ENCODE measurements around the gene AAMDC.
"Not testable (repeated sequence)": the region's sequence is repeated elsewhere in the genome, so short reads cannot be mapped to it uniquely, and the experiment has no call there.

AAMDC gene

DNA sequence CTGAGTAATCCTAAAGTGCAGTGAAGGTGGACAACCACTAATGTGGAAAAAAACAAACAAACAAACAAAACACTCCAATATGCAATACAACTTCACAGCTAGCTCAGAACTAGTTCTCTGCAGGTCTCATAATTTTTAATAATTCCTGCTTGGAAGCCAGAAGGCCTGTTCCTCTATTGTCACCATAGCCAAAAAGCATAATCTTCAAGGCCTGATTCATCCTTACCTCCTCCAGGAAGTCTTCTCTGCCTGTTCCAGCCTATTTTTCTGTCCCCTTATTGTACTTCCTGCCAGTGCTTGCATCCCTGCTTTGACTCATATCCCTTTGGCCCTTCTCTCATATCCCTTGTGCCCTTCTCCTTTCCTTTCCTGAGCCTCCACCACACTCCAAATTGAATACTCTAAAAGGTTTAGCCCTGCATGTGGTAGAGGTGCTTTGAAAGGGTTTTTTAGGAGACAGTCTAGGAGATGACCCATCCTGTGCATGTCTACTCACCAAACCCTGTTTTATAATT lies 69.2 kb downstream of the AAMDC start:
- not testable (repeated sequence) for DNase-seq

GRCh38 chr11:77890619-77891056 lies 69.7 kb downstream of the AAMDC start:
- peak; percentile 4 to 29 for DNase-seq

DNA sequence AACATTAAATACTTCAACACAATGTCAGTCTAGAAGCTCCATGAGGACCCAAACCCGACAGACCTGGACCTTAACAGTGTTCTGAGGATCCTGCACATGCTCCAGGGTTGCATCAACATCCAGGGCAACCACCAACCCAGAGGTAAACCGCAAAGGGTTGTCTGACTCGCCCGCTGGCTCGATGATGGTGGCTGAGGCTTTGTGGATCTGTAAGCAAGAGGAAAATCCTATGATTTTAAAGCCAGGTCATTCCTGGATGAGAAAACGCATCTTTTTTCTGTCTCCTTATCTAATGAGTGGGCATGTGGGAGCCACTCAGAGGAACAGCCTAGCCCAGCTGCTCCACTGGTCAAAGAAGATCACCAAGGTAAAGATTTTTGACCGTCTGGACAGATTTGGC lies 70.3 kb downstream of the AAMDC start:
- DNase-seq = not testable (repeated sequence)

GRCh38 chr11:77891703-77892102 lies 70.8 kb downstream of the AAMDC start:
- DNase-seq = not testable (repeated sequence)

DNA sequence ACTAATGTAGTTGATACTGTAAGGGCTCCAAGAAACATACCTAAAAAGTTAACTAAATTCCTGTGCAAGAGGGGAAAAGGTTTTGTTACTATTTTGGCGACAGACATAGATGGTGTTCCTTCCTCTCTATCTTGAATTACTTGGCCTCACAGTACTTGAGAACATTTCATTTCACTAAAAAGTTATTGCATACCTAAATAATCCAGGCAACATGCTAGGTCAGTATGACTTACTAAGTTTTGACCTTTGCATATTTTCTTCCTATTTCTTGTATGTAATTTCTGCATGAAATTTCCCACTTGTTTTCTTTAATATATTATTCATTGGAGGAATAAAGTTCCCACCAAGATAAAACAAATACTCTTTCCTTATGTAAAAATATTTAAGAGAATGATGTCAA lies 74.0 kb downstream of the AAMDC start:
- not testable (repeated sequence) for DNase-seq

DNA sequence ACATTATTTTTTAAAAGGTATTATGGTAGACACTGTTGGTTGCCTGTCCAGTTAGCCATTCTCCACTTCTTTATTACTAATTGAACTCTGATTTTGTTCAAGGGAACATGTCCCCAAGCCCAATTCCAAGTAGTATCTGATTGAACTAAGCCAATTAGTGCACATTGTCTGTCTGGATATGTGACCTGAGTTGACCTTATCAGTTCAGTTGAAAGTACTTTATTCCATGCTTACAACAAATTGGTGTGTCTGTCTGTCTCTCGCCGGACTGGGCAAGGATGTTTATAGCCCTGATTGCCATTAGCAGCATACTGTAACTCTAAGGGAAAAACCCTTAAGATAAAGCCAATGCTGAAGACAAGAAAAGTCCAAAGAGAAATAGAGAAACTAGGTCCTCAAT lies 87.9 kb downstream of the AAMDC start:
- DNase-seq = no peak

GRCh38 chr11:77909277-77909676 lies 88.3 kb downstream of the AAMDC start:
- DNase-seq = no peak

DNA sequence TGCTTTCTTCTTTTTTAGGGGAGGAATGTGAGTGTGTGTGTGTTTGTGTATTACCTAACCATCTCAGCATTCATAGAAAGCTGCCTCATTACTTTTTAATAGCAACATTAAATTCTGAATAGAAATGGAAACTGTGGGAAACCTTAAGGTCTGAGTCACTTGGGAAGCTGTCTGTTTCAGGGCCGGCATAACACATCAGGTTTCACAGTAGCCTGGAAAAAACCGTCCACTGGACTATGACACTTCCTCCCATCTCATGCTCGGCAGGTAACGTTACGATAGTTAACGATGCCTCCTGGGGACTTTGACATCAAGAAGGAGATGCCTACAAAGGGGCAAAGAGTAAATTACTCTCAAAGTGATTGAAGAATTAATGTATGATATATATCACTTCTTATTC lies 89.9 kb downstream of the AAMDC start:
- DNase-seq = not testable (repeated sequence)

- DNase-seq = not testable (repeated sequence)
Observed at GRCh38 chr11:77913608-77914306, 92.8 kb downstream of the AAMDC start.

DNA sequence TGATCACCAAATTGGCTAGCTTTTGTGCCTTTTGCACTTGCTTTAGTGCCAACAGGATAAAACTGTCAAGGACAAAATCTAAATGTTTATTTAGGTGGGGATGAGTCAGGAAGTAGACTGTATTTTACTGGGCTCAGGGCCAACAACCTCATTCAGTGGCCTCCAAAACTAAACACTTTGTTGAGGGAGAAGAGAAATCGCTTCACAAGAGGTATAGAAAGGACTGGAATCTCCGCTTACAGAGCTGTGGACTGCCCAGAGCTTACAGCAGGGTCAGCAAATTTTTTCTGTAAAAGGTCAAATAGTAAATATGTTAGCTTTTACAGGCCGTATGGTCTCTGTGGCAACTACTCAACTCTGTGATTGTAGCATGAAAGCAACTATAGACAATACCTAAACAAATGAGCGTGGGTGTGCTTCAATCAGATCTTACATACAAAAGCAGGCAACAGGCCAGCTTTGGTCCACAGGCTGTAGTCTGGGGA lies 93.4 kb downstream of the AAMDC start:
- DNase-seq = peak in 1 of 2 experiments; percentile 50

DNA sequence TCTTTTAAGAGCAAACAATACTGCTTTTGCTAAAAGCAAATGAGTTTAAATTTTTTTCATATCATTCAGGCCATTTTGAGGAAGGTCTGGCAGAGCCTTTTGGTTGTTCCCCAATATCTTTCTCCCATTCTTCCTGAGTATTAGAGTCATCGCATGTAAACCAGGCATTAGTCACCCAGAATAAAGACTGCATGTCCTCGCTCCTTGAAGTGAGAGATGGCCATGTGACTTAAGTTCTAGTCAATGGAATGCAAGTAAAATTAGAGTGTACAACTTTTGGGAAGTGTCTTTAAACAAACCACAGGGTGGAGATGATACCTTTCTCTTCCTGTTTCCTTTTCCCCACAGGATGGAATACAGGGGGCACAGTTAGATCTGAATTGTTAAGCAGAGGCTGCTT lies 96.8 kb downstream of the AAMDC start:
- DNase-seq = not testable (repeated sequence)
